Effector CD8-positive, alpha-beta T cell (primary cell): Measurements from ENCODE around the gene TRAPPC5.

Experiments used
- DNase-seq: peaks from one replicate; lab custom pipeline; 2025; lab: John Stamatoyannopoulos, UW

Gene TRAPPC5

GRCh38 chr19:7731615-7732014 is 51.0 kb downstream of the TRAPPC5 start:
- no peak for DNase-seq

- DNase-seq, result no peak
Measured at GRCh38 chr19:7732045-7732444, 51.4 kb downstream of the TRAPPC5 start, which contains the start of gene CLEC4G. CLEC4G (minus strand) TSS chr19:7732110; CDS start chr19:7732102, 8 bp downstream.

DNA sequence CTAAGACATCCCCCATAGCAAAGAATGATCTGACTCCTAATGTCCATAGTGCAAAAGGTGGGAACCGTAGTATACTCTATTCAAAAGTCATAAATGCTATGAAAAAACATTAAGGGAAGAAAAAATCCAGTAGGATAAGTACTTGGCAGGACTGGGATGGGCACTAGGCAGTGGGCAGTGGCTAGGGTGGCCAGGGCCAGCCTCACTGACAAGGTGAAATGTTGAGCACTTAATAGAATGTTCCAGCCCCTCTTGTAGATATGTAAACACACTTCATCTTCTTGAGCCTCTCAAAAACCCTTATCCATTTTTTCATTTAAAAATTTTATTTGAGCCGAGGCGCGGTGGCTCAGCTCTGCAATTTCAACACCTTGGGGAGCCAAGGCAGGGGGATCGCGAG is 52.7 kb downstream of the TRAPPC5 start:
- DNase-seq, result no peak

- DNase-seq, result no peak
Measured at GRCh38 chr19:7734220-7735203, 53.9 kb downstream of the TRAPPC5 start.

DNA sequence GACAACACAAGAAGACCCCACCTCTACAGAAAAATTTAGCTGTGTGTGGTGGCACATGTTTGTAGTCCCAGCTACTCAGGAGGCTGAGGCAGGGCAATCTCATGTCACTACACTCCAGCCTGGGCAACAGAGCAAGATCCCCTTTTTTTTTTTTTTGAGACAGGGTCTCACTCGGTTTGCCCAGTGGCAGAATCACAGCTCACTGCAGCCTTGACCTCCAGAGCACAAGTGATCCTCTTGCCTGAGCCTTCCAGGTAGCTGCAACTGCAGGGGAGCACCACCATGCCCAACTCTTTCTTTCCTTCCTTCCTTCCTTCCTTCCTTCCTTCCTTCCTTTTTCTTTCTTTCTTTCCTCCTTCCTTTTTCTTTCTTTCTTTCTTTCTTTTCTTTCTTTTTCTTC is 55.5 kb downstream of the TRAPPC5 start:
- DNase-seq, result no peak

DNA sequence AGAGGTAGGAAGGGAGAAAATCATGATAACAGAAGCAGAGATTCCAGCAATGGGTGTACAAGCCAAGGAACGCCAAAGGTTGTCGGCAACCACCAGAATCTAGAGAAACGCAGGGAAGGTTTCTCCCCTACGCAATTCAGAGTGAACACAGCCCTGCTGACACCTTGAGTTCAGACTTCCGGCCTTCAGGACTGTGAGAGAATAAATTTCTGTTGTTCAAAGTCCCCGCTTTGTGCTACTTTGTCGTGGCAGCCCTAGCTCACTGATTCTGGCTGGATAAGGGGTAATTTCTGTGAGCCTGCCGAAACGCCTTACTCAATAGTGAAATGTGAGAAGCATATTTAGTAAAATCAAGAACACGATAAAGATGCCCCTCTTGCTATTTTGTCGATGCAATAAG is 56.6 kb downstream of the TRAPPC5 start:
- no peak for DNase-seq
